H1 (cell line): ENCODE data around the gene AGBL4. TPM values are rescaled to one million over a fixed set of nuclear protein-coding genes. Genes with fewer than 3 reads are reported as not detected.

ENCODE experiments used
- CBX5 ChIP-seq: fragments of 300-800, 300-1000 bp; sonication (generic); IDR thresholded peaks from 2 replicates; pipeline ENCODE4 v1.7.1; 2016; ENCODE audit warnings: antibody characterized with exemption, low read length, low read depth
- NANOG ChIP-seq: IDR thresholded peaks from 2 replicates; pipeline ENCODE4 v1.6.1; 2011; ENCODE audit warnings: low read length, low read depth, mild to moderate bottlenecking, inconsistent platforms; ENCODE audit not compliant: insufficient read depth, poor library complexity, severe bottlenecking
- RAD21 ChIP-seq, 2 experiments: IDR thresholded peaks in 1 of 2; conservative IDR thresholded peaks in 1 of 2; 2 replicates each; pipeline ENCODE4 v1.6.1; 2011; ENCODE audit warnings: low read depth in 2 of 2, low read length in 2 of 2, improper control_type of control experiment in 1 of 2, inconsistent platforms in 1 of 2, mild to moderate bottlenecking in 1 of 2, moderate library complexity in 1 of 2
- polyA plus RNA-seq, 7 experiments: library from polyadenylated mRNA; depleted of rRNA in 3 of 7; stranded (reverse) in 5 of 7; unstranded in 2 of 7; fragments of >200 nt in 5 of 7; fragments of 200-250 nt in 2 of 7; gene quantifications; 1 replicate in 5 of 7; 2 replicates in 1 of 7; 4 replicates in 1 of 7; pipeline versions ENCODE4 v1.2.1 to v1.2.3, GENCODE V29; 2011 to 2013; ENCODE audit warnings: missing spikeins in 2 of 7, mixed read lengths in 2 of 7
- total RNA-seq: library from RNA; stranded (reverse); fragmentation: NEBNext Ultra II Directional; extraction: Animal tissue kit (Norgen Biotek cat#: 25700); gene quantifications from 2 replicates; pipeline ENCODE4 v1.2.1, GENCODE V29; 2021

AGBL4 gene
- total and polyA plus RNA-seq, 2 of the 8 experiments (the other 6 are each of a cell fraction or from before 2014, with no cell fraction given) = 0.41 to 0.45 TPM

DNA sequence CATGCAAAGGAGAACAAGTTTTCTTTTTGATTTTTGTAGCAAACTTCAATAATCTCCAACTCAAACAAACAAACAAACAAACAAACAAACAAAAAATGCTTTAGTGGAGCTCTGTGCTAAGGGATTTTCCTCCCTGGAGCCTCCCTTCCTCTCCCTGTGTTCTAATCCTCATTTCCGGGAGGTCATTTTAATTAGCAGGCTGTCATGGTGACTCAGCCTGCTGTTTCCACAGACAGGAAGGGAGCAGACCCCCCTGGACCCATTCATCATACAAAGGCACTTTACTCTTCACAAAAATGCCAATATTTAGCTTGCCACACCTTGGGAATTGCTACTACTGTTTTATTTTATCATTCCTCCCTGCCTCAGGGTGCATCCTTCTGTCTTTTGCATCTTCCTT, 1490.8 kb downstream of the AGBL4 start (continued):
- TF ChIP-seq NANOG = no peak
- no peak for TF ChIP-seq RAD21 (IDR thresholded peaks at IDR 0.05 in 1 of 2, conservative IDR thresholded peaks at IDR 0.05 in 1 of 2; ENCODE audit: low read depth in 2 of 2, low read length in 2 of 2)
- no peak for TF ChIP-seq CBX5
